T-cell (primary cell): Measurements from ENCODE around the gene LCLAT1. TPM values are rescaled to one million over a fixed set of nuclear protein-coding genes. Genes with fewer than 3 reads are reported as not detected.
"Not testable (repeated sequence)": the region's sequence is repeated elsewhere in the genome, so short reads cannot be mapped to it uniquely, and the experiment has no call there.

Experiments used
- ATAC-seq, 4 experiments: fragments of 200-7000 bp in 3 of 4; fragments of 150-1000 bp in 1 of 4; cut with Tn5 transposase; replicated peaks in 1 of 4; 1 replicate in 3 of 4; 2 replicates in 1 of 4; pipeline ENCODE4 v1.10.0; 2021; ENCODE audit warnings: moderate library complexity in 3 of 4, mild to moderate bottlenecking in 2 of 4, moderate number of reproducible peaks in 1 of 4
- CTCF ChIA-PET, 2 donors: fragments of 300-600 bp; sonication (Branson Sonifier 250); formaldehyde crosslinking; loops; one replicate each; lab custom pipeline; 2022; ENCODE audit warnings: antibody characterized with exemption in 2 of 2; lab: Charles Lee
- POLR2A ChIA-PET, 2 donors: fragments of 300-600 bp; sonication (Branson Sonifier 250); formaldehyde crosslinking; loops; one replicate each; lab custom pipeline; 2022; ENCODE audit warnings: antibody characterized with exemption in 2 of 2; lab: Charles Lee
- DNase-seq, 35 experiments: peaks; one replicate each; pipeline versions ENCODE4 v3.0.0 to v3.0.0-alpha.2; 2013 to 2023
- H3K27ac ChIP-seq: one replicate; pipeline ENCODE4 v1.5.1; 2013; ENCODE audit warnings: low read length
- H3K27me3 ChIP-seq, 2 experiments: replicated peaks in 1 of 2; 1 replicate in 1 of 2; 2 replicates in 1 of 2; pipeline versions ENCODE4 v1.6.1 to v1.7.0; 2013; ENCODE audit warnings: low read length in 1 of 2, mixed read lengths in 1 of 2; ENCODE audit not compliant: control insufficient read depth in 2 of 2, insufficient read depth in 2 of 2; ENCODE audit errors: extremely low read depth in 1 of 2
- H3K36me3 ChIP-seq, 2 donors: 1 replicate in 1 of 2; 2 replicates in 1 of 2; pipeline versions ENCODE4 v1.6.1 to v1.7.0; 2013; ENCODE audit warnings: low read length in 1 of 2; ENCODE audit not compliant: control insufficient read depth in 2 of 2, insufficient read depth in 1 of 2; ENCODE audit errors: extremely low read depth in 1 of 2
- H3K4me1 ChIP-seq, 2 experiments: 1 replicate in 1 of 2; 2 replicates in 1 of 2; pipeline versions ENCODE4 v1.6.1 to v1.7.0; 2013; ENCODE audit warnings: low read length in 2 of 2, mixed read lengths in 1 of 2; ENCODE audit not compliant: insufficient read depth in 2 of 2, control insufficient read depth in 1 of 2; ENCODE audit errors: extremely low read depth in 1 of 2
- H3K4me3 ChIP-seq, 2 donors: 1 replicate in 1 of 2; 2 replicates in 1 of 2; pipeline versions ENCODE4 v1.5.1 to v1.7.0; 2013; ENCODE audit warnings: mild to moderate bottlenecking in 2 of 2, low read length in 1 of 2, moderate library complexity in 1 of 2; ENCODE audit not compliant: control insufficient read depth in 1 of 2; ENCODE audit errors: extremely low read depth in 1 of 2
- H3K9me3 ChIP-seq: 2 replicates; pipeline ENCODE4 v1.7.0; 2013
- H3K27ac Mint-ChIP-seq, 2 donors: one replicate each; pipeline ENCODE4 v1.8.0; 2020 to 2021; ENCODE audit warnings: mild to moderate bottlenecking in 2 of 2, mixed read lengths in 2 of 2
- H3K27me3 Mint-ChIP-seq, 2 donors: one replicate each; pipeline ENCODE4 v1.8.0; 2021 to 2022; ENCODE audit warnings: mixed read lengths in 2 of 2
- H3K36me3 Mint-ChIP-seq: one replicate; pipeline ENCODE4 v1.8.0; 2021; ENCODE audit warnings: mixed read lengths
- H3K4me1 Mint-ChIP-seq, 3 donors: one replicate each; pipeline ENCODE4 v1.8.0; 2020 to 2022; ENCODE audit warnings: mixed read lengths in 3 of 3, mild to moderate bottlenecking in 1 of 3
- H3K4me3 Mint-ChIP-seq, 3 donors: one replicate each; pipeline ENCODE4 v1.8.0; 2020 to 2022; ENCODE audit warnings: mild to moderate bottlenecking in 3 of 3, mixed read lengths in 3 of 3, moderate library complexity in 3 of 3
- H3K9me3 Mint-ChIP-seq, 3 donors: one replicate each; pipeline ENCODE4 v1.8.0; 2020 to 2022; ENCODE audit warnings: mixed read lengths in 3 of 3
- WGBS: methylation state at CpG from one replicate; pipeline ENCODE4 v1.1.5; 2013; ENCODE audit warnings: missing lambda C conversion rate; ENCODE audit not compliant: insufficient coverage; 5-methylcytosine and 5-hydroxymethylcytosine counted together
- total RNA-seq, 35 experiments: library from RNA in 6 of 35; stranded (reverse) in 6 of 35; fragments of 120-200 nt in 1 of 35; gene quantifications; one replicate each; pipeline versions ENCODE4 v1.2.1 to v1.2.4 and lab custom pipeline; 2013 to 2026

LCLAT1 gene
- total RNA-seq, 5 donors from 2014 or later (not counting 1 experiment from before 2014, with no cell fraction given): 13.8 to 33.0 (median 19.6) TPM

- Histone ChIP-seq H3K4me3 (no peak overlapping the region), H3K4me1 (no peaks in the 10 kb centered on the region), H3K27ac (no peak overlapping the region), H3K36me3 (no peaks in the 10 kb centered on the region), H3K27me3 (no peaks in the 10 kb centered on the region), H3K9me3 (no peaks in the 10 kb centered on the region)
- no peaks in the 10 kb centered on the region for H3K9me3 Mint-ChIP-seq
- no peaks in the 10 kb centered on the region for H3K27me3 Mint-ChIP-seq
- H3K4me1 Mint-ChIP-seq: peaks cover 0 to 17% (median 0%) of the 10 kb centered on the region in 3 donors
- no peak overlapping the region for H3K27ac Mint-ChIP-seq
- POLR2A ChIA-PET: interaction anchor here in 1 of 2 donors (0.6 kb wide), 1 partner anchor 98 kb away, joined by 3 read pairs; no protein-coding TSS in a partner anchor
- H3K36me3 Mint-ChIP-seq: peaks cover 32% of the 10 kb centered on the region
- ATAC-seq: no peak
- CTCF ChIA-PET: interaction anchor here in 1 of 2 donors (1.1 kb wide), 1 partner anchor 19 kb away, joined by 3 read pairs; no protein-coding TSS in a partner anchor
- DNase-seq: no peak
- H3K4me3 Mint-ChIP-seq: no peak overlapping the region
- WGBS: 50% methylated on average over 2 of the region's 2 CpGs
Observed at GRCh38 chr2:30612371-30612770, 165.3 kb downstream of the LCLAT1 start.

DNA sequence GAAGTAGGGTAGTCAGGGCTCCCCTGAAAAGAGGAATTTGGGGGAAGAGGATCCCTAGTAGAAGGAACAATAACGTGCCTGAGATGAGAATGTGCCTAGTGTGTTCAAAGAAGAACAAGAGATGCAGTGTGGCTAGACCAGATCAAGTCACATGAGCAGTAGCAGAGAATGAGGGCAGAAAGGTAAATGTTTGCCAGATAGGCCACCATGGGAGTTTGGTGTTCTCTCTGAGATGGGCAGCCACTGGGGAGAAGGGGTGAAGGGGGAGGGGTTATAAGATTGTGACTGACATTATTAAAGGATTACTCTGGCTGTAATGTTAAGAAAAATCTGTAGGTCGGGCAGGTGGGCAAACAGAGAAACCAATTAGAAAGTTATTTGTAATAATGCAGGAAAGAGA lies 166.0 kb downstream of the LCLAT1 start:
- H3K4me1 Mint-ChIP-seq: peaks cover 0 to 17% (median 0%) of the 10 kb centered on the region in 3 donors
- no peak for ATAC-seq
- Histone ChIP-seq H3K27me3 (no peaks in the 10 kb centered on the region), H3K36me3 (no peaks in the 10 kb centered on the region), H3K4me3 (no peak overlapping the region), H3K27ac (no peak overlapping the region), H3K4me1 (no peaks in the 10 kb centered on the region), H3K9me3 (no peaks in the 10 kb centered on the region)
- POLR2A ChIA-PET: interaction anchor here in 1 of 2 donors (0.6 kb wide), 1 partner anchor 98 kb away, joined by 3 read pairs; no protein-coding TSS in a partner anchor
- H3K27me3 Mint-ChIP-seq: no peaks in the 10 kb centered on the region
- H3K9me3 Mint-ChIP-seq: no peaks in the 10 kb centered on the region
- peaks cover 28% of the 10 kb centered on the region for H3K36me3 Mint-ChIP-seq
- 55% methylated on average over 2 of the region's 2 CpGs for WGBS
- H3K4me3 Mint-ChIP-seq: no peak overlapping the region
- no peak for DNase-seq
- CTCF ChIA-PET: no interaction called here
- no peak overlapping the region for H3K27ac Mint-ChIP-seq

DNA sequence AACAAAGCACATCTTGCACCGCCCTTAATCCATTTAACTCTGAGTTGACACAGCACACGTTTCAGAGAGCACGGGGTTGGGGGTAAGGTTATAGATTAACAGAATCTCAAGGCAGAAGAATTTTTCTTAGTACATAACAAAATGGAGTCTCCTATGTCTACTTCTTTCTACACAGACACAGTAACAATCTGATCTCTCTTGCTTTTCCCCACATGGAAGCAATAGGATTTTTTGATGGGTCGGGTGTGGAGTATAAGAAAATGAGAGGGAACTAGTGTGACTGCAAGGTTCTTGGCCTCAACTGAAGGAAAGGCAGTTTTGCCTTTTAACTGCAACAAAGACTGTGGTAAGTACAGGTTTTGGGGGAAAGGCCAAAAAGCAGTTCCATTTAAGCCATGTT lies 167.2 kb downstream of the LCLAT1 start:
- H3K4me3 Mint-ChIP-seq, POLR2A ChIA-PET, H3K36me3 ChIP-seq, H3K27me3 ChIP-seq, H3K9me3 Mint-ChIP-seq, H3K27ac ChIP-seq, DNase-seq, H3K27me3 Mint-ChIP-seq, H3K27ac Mint-ChIP-seq, ATAC-seq, H3K4me3 ChIP-seq, H3K4me1 ChIP-seq, H3K9me3 ChIP-seq: not testable (repeated sequence)
- H3K4me1 Mint-ChIP-seq: peaks cover 0 to 14% (median 0%) of the 10 kb centered on the region in 3 donors
- WGBS: 100% methylated on average over 1 of the region's 4 CpGs
- CTCF ChIA-PET: interaction anchor here in 1 of 2 donors (0.6 kb wide), 1 partner anchor 96 kb away, joined by 4 read pairs; no protein-coding TSS in a partner anchor
- peaks cover 23% of the 10 kb centered on the region for H3K36me3 Mint-ChIP-seq

DNA sequence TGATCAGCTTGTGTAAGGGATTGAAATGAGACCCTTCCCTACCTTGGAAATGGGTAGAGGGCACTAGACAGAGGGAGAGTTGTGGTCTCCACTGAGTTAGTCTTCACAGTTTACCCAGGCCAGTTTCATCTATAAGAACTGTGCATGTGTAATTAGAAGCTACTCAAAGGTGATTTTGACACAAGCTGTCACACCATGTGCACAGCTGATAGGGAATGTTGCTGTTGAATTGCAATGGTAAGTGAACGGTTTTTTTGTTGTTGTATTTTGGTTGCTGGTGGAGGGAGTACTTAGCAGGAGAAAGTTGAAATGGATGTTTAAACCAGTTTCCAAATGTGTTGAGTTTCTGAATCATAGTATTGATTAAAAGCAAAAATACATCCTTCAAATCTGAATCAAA lies 168.9 kb downstream of the LCLAT1 start:
- CTCF ChIA-PET: interaction anchor here in 1 of 2 donors (1.3 kb wide), 1 partner anchor 88 kb away, joined by 3 read pairs; no protein-coding TSS in a partner anchor

DNA sequence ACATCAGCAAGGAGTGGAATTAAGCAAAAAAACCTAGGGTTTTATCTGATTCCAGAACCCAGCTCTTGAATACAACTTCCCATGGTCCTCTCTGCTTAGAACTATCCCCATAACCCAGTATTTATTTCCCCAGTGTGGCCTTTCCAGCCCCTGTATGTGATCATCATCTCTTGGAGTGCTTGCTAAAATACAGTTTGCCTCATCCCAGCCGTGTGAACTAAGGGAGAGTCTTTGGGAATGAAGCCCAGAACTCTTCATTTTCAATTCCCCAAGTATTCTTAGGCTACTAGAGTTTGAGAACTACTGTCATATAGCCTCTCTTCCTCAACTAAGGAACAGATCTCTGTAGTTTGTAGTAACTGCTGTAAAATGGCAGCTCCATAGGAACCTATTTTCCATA lies 173.1 kb downstream of the LCLAT1 start:
- no peaks in the 10 kb centered on the region for H3K27me3 Mint-ChIP-seq
- H3K4me1 ChIP-seq: no peaks in the 10 kb centered on the region
- WGBS: no CpG with 5 or more reads among the region's 1 CpG
- no peak overlapping the region for H3K27ac Mint-ChIP-seq
- H3K27ac ChIP-seq: no peak overlapping the region
- no peaks in the 10 kb centered on the region for H3K27me3 ChIP-seq
- H3K36me3 Mint-ChIP-seq: peaks cover 28% of the 10 kb centered on the region
- H3K4me3 Mint-ChIP-seq: no peak overlapping the region
- ChIA-PET POLR2A (no interaction called here), CTCF (interaction anchor here in 1 of 2 donors (0.9 kb wide), 1 partner anchor 412 kb away, joined by 3 read pairs; no protein-coding TSS in a partner anchor)
- H3K9me3 ChIP-seq: no peaks in the 10 kb centered on the region
- no peak overlapping the region for H3K4me3 ChIP-seq
- peaks cover 0 to 8% (median 0%) of the 10 kb centered on the region in 3 donors for H3K9me3 Mint-ChIP-seq
- H3K36me3 ChIP-seq: peaks cover 0 to 3% of the 10 kb centered on the region in 2 donors
- H3K4me1 Mint-ChIP-seq: peaks cover 8 to 28% (median 14%) of the 10 kb centered on the region in 3 donors
- ATAC-seq (no peak), DNase-seq (no peak)

More for the DNA sequence above, 168.9 kb downstream of the LCLAT1 start:
- ATAC-seq (no peak), DNase-seq (no peak)
- H3K9me3 ChIP-seq: no peaks in the 10 kb centered on the region
- WGBS: 83% methylated on average over 1 of the region's 1 CpG
- H3K4me1 ChIP-seq: no peaks in the 10 kb centered on the region
- H3K27me3 ChIP-seq: no peaks in the 10 kb centered on the region
- peaks cover 25% of the 10 kb centered on the region for H3K36me3 Mint-ChIP-seq
- H3K9me3 Mint-ChIP-seq: peaks cover 0 to under 1% (median 0%) of the 10 kb centered on the region in 3 donors
- no peak overlapping the region for H3K4me3 Mint-ChIP-seq
- H3K36me3 ChIP-seq: no peaks in the 10 kb centered on the region
- POLR2A ChIA-PET: no interaction called here
- no peak overlapping the region for H3K27ac Mint-ChIP-seq
- no peak overlapping the region for H3K27ac ChIP-seq
- no peak overlapping the region for H3K4me3 ChIP-seq
- peaks cover 0 to 12% (median 0%) of the 10 kb centered on the region in 3 donors for H3K4me1 Mint-ChIP-seq
- no peaks in the 10 kb centered on the region for H3K27me3 Mint-ChIP-seq

- ChIA-PET CTCF (no interaction called here), POLR2A (no interaction called here)
- Mint-ChIP-seq H3K27me3 (no peaks in the 10 kb centered on the region), H3K4me3 (no peak overlapping the region), H3K27ac (no peak overlapping the region), H3K36me3 (peaks cover 23% of the 10 kb centered on the region), H3K4me1 (peaks cover 11 to 32% (median 19%) of the 10 kb centered on the region in 3 donors), H3K9me3 (peaks cover 0 to 8% (median 0%) of the 10 kb centered on the region in 3 donors)
- no peaks in the 10 kb centered on the region for H3K4me1 ChIP-seq
- no peak overlapping the region for H3K4me3 ChIP-seq
- DNase-seq (no peak), ATAC-seq (no peak)
- no peak overlapping the region for H3K27ac ChIP-seq
- no peaks in the 10 kb centered on the region for H3K9me3 ChIP-seq
- H3K27me3 ChIP-seq: no peaks in the 10 kb centered on the region
- 100% methylated on average over 5 of the region's 5 CpGs for WGBS
- H3K36me3 ChIP-seq: peaks cover 0 to 3% of the 10 kb centered on the region in 2 donors
Observed at GRCh38 chr2:30621836-30622235, 174.8 kb downstream of the LCLAT1 start.
